Amniotic stem cell (primary cell): ENCODE results near the gene AADACL3.

Experiments used
- DNase-seq: peaks from one replicate; lab custom pipeline; 2025; lab: John Stamatoyannopoulos, UW

Gene AADACL3

DNA sequence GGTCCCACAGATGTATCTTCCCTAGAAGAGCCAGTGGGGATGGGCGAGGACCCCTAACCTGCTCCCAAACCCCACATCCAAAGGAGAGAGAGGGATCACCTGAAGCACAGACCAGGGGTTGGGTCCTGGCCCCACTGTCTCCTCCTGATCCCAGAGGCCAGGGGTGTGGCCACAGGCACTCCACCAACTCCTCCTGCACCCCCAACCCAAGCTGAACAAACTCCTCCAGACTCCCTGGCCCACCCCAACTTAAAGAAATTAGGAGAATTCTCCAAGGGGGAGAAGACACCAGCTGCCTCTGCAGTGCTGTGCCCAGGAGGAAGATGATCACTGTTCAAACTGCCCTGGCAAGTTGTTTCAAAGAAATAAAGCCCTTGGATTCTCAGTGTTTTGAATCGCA, 53.1 kb downstream of the AADACL3 start:
- DNase-seq, result no peak

- no peak for DNase-seq
Observed at GRCh38 chr1:12769976-12770505, 54.1 kb downstream of the AADACL3 start.

GRCh38 chr1:12770620-12771019, 54.7 kb downstream of the AADACL3 start:
- no peak for DNase-seq

DNA sequence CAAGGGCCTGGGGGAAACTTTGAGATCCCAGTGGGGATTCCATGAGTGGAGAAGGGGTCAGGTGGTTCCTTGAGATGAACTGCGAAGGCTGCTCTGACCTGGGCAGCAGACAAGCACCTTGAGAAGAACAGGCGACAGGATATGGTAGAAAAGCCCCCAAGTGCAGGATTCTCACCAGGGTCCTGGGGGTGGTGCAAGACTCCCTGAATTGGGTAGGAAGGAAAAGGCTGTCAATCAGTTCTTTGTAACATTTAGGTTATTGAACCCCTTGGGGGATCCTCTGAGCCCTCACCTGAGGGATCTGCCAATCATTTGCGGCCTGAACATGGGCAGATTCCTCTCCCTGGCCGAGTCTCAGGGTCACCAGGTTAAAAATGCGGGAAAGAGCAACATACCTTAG, 55.3 kb downstream of the AADACL3 start:
- no peak for DNase-seq

DNA sequence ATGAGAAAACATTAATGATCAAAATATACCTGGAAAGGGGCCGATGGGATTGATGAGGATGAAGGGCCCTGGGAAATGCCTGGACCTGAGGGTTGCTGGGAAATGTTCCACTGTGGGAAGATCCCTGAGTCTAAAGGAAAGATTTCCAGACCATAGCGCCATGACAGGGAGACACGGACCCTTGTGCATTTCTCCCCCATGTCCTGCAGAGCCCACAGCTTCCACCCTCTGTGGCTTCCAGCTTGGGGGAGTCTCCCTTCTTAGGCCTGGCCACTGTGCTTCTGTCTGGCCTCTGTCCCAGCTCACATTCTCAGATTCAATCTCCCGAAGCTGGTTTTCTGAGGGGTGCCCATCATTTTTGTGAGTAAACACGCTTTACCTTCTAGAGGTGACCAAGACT, 56.6 kb downstream of the AADACL3 start:
- no peak for DNase-seq

- no peak for DNase-seq
Observed at GRCh38 chr1:12773438-12773837, 57.5 kb downstream of the AADACL3 start, which contains the start of gene PRAMEF12. PRAMEF12 (plus strand) TSS chr1:12773738; CDS start chr1:12774868, 1,130 bp downstream.

DNA sequence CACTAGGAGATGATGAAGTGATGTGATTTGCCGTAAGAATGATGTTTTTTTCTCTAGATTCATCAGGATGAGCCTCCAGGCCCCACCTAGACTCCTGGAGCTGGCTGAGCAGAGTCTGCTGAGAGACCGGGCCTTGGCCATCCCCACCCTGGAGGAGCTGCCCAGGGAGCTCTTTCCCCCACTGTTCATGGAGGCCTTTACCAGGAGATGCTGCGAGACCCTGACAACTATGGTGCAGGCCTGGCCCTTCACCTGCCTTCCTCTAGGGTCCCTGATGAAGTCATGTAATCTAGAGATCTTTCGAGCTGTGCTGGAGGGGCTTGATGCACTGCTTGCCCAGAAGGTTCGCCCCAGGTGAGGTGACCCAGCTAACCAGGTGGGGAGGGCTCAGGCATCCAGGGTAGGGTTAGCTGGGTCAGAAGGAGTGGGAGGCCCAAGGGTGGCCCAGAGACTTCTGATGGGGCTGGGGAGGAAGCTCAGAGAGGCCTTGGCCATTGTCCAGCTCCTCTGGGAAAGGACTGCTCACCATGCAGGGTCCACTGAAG, 59.0 kb downstream of the AADACL3 start:
- no peak for DNase-seq

DNA sequence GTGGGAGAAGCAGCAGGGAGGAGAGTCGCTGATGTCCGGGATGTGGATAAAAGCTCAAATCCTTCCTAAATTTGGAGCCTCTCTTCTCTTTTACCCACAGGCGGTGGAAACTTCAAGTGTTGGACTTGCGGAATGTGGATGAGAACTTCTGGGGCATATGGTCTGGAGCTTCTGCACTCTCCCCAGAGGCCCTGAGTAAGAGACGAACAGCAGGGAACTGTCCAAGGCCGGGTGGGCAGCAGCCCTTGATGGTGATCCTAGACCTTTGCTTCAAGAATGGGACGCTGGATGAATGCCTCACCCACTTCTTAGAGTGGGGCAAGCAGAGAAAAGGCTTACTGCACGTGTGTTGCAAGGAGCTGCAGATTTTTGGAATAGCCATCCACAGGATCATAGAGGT, 59.5 kb downstream of the AADACL3 start:
- no peak for DNase-seq

GRCh38 chr1:12776801-12777557, 61.1 kb downstream of the AADACL3 start:
- DNase-seq, result no peak
